Measurements from ENCODE around the gene MLXIP. TPM values are rescaled to one million over a fixed set of nuclear protein-coding genes. Genes with fewer than 3 reads are reported as not detected.
"Not testable (repeated sequence)": the region's sequence is repeated elsewhere in the genome, so short reads cannot be mapped to it uniquely, and the experiment has no call there.

The MLXIP gene
- total and polyA plus RNA-seq, 9 donors, result 23.2 to 111 (median 83.8) TPM

DNA sequence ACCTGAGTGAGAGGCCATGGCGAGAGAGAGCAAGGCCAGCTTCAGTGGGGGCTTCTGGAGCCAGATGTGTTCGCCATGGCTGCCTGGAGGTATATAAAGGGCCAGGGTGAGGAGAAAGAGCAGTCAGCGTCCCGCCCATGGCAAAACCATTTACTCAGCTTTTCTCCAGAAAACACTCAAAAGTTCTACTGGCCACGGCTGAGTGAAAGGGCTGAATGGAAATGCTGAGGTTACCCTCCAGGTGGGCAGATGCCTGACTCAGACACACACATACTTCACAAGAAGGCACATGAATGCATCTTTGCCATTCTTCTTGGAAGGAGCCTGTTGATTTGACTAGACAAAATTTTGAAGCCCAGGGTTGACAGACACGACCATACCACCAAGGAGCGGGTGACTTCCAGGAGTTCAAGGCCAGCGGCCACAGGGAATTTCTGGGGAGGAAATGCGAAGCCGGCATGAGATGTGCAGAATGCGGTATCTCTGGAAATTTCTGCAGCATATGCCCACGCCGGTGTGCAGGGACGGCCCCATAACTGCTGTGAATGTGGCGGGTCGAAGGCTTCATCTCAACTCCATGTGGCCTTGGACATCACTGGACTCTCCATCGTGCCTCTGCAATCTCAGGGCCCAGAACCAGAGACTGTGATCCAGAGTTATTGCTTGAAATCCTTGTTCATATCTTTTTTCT is 95.7 kb downstream of the MLXIP start, which contains the start of gene IL31:
IL31 (minus strand) TSS at position 67 of the 691 bp plus-strand sequence; CDS start at position 18, 49 bp downstream.
- no peaks in the 10 kb centered on the region for H3K27me3 ChIP-seq
- H3K36me3 ChIP-seq, result no peaks in the 10 kb centered on the region
- no peak within 1 kb of the TSS for H3K4me3 ChIP-seq
- intact Hi-C loops (cut with DNase I), result no loop called here
- DNase-seq, result no peak
- TF ChIP-seq, protein P1, sequence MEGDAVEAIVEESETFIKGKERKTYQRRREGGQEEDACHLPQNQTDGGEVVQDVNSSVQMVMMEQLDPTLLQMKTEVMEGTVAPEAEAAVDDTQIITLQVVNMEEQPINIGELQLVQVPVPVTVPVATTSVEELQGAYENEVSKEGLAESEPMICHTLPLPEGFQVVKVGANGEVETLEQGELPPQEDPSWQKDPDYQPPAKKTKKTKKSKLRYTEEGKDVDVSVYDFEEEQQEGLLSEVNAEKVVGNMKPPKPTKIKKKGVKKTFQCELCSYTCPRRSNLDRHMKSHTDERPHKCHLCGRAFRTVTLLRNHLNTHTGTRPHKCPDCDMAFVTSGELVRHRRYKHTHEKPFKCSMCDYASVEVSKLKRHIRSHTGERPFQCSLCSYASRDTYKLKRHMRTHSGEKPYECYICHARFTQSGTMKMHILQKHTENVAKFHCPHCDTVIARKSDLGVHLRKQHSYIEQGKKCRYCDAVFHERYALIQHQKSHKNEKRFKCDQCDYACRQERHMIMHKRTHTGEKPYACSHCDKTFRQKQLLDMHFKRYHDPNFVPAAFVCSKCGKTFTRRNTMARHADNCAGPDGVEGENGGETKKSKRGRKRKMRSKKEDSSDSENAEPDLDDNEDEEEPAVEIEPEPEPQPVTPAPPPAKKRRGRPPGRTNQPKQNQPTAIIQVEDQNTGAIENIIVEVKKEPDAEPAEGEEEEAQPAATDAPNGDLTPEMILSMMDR (IDR thresholded peaks at IDR 0.05), result no peak
- TF ChIP-seq EP300 (IDR thresholded peaks at IDR 0.05) (no peak), POLR2A (IDR thresholded peaks at IDR 0.05) (no peak)
- WGBS, 3 donors, result 80 to 84% (median 80%) methylated on average over 17 of the region's 17 CpGs
- H3K9me3 ChIP-seq, result no peaks in the 10 kb centered on the region
- no peaks in the 10 kb centered on the region for H3K4me1 ChIP-seq (ENCODE audit: insufficient read depth)
- no peak within 1 kb of the TSS for H3K27ac ChIP-seq

DNA sequence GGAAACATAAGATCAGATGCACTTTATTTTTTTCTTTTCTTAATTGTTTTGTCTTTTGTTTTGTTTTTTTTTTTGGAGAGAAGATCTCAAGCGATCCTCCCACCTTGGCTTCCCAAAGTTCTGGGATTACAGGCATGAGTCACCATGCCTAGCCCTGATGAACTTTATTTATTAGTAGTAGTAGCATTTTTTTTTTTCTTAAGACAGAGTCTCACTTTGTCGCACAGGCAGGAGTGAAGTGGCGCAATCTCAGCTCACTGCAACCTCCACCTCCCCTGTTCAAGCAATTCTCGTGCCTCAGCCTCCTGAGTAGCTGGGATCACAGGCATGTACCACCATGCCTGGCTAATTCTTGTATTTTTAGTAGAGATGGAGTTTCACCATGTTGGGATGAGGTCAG is 97.9 kb downstream of the MLXIP start:
- H3K9me3 ChIP-seq; H3K27ac ChIP-seq; intact Hi-C loops (cut with DNase I); H3K27me3 ChIP-seq; DNase-seq; H3K36me3 ChIP-seq; H3K4me1 ChIP-seq (ENCODE audit: insufficient read depth); H3K4me3 ChIP-seq: not testable (repeated sequence)
- 72 to 77% (median 72%) methylated on average over 4 of the region's 4 CpGs for WGBS, 3 donors

DNA sequence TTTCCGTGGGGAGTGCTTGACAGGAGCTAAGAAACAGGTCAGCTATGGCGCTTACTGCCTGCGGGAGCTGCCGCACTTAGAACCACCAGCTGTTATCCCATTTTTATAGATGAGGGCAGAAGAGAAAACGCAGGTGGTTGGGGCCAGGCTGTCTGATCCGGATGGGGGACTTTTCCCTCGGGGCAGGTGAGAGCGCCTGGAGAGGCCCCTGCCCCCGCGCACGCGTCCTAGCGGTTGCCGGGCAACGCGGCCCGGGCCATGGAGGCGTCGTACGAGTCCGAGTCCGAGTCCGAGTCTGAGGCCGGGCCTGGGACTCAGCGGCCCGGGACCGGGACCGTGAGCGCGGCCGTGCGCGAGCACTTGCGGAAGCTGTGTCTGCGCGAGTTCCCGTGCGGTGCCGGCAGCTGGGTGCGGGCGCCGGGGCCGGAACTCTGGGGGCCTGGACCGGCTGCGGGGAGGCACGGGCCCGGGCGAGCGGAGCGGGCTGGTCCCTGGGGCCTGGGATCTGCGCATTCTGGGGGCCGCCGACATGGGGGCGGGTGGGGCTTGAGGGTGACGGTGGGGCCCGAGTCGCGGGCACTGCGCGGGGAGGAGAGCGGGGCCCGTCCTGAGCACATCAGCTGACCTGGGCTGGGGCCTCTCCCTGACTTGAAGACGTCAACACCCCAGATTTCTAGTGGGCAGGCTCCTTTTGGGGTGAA is 104.5 kb downstream of the MLXIP start, which contains the start of gene LRRC43:
LRRC43 (plus strand) TSS at position 237 of the 701 bp plus-strand sequence; CDS start at position 259, 22 bp downstream.
- WGBS, 3 donors, result 2% methylated on average over 26 to 63 of the region's 63 CpGs
- no peak within 1 kb of the TSS for H3K27ac ChIP-seq

DNA sequence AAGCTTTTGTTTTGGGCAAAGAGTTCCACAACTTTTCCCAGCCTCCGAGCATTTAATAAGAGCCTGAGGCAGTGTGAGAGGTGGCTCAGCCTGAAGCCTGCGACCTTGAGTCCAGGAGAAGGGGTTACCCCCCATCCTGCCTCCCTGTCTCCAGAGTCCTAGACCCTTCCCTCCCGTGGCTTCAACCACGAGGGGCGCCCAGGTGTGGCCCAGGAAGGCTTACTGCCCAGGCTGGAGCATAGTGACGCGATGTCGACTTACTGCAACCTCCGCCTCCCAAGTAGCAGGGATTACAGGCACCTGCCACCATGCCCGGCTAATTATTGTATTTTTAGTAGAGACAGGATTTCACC is 105.0 kb downstream of the MLXIP start:
- no peaks in the 10 kb centered on the region for H3K36me3 ChIP-seq
- WGBS, 3 donors, result 62 to 72% (median 63%) methylated on average over 10 of the region's 10 CpGs
- no peaks in the 10 kb centered on the region for H3K9me3 ChIP-seq
- intact Hi-C loops (cut with DNase I), result no loop called here
- no peak overlapping the region for H3K27ac ChIP-seq
- peak overlapping the region; percentile 27 for H3K4me3 ChIP-seq
- no peak for TF ChIP-seq POLR2A (IDR thresholded peaks at IDR 0.05)
- TF ChIP-seq, protein P1 (IDR thresholded peaks at IDR 0.05), result no peak
- TF ChIP-seq EP300 (IDR thresholded peaks at IDR 0.05), result no peak
- DNase-seq, result no peak
- no peaks in the 10 kb centered on the region for H3K4me1 ChIP-seq (ENCODE audit: insufficient read depth)
- H3K27me3 ChIP-seq, result no peaks in the 10 kb centered on the region

More for the DNA sequence above, 104.5 kb downstream of the MLXIP start, which contains the start of gene LRRC43:
- TF ChIP-seq, protein P1 (IDR thresholded peaks at IDR 0.05), result no peak
- TF ChIP-seq POLR2A (IDR thresholded peaks at IDR 0.05), result no peak
- no peak for TF ChIP-seq EP300 (IDR thresholded peaks at IDR 0.05)
- Histone ChIP-seq H3K36me3 (no peaks in the 10 kb centered on the region), H3K4me1 (ENCODE audit: insufficient read depth) (no peaks in the 10 kb centered on the region), H3K9me3 (no peaks in the 10 kb centered on the region), H3K4me3 (peak within 1 kb of the TSS; percentile 27), H3K27me3 (no peaks in the 10 kb centered on the region)
- intact Hi-C loops (cut with DNase I), result no loop called here
- peak in 3 of 5 donors; percentile 29 to 62 (median 60) for DNase-seq

DNA sequence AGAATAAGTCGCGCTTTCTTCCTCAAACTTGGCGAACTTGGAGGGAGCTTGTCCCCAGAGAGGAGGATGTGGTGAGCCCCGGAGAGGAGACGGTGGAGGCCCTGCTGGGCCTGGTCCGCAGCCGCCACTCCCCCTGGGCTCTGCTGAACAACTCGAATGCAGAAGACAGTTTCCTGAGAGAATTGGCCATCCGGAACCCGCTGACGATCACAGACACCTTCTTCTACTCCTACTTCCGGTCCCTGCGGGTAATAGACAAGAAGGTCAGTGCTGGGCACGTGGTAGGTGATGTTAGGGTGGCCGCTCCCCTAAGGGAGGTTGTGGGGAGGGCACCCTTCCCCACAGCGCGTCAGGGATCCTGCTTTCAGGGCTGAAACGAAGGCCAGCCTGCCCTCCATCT is 106.0 kb downstream of the MLXIP start:
- WGBS, 3 donors, result 89 to 91% (median 90%) methylated on average over 18 of the region's 18 CpGs
- no peak for DNase-seq
- H3K27me3 ChIP-seq, result no peaks in the 10 kb centered on the region
- H3K36me3 ChIP-seq, result no peaks in the 10 kb centered on the region
- no peaks in the 10 kb centered on the region for H3K9me3 ChIP-seq
- intact Hi-C loops (cut with DNase I), result no loop called here
- no peaks in the 10 kb centered on the region for H3K4me1 ChIP-seq (ENCODE audit: insufficient read depth)
- H3K27ac ChIP-seq, result no peak overlapping the region
- no peak for TF ChIP-seq EP300 (IDR thresholded peaks at IDR 0.05)
- no peak overlapping the region for H3K4me3 ChIP-seq

Measured in ovary (tissue), 9 donors.